GM21360 (cell line): ENCODE measurements around the gene MAP2K1.
"Not testable (repeated sequence)": the region's sequence is repeated elsewhere in the genome, so short reads cannot be mapped to it uniquely, and the experiment has no call there.

ENCODE experiments used
- ATAC-seq: cut with Tn5 transposase; IDR thresholded peaks from one replicate; pipeline ENCODE4 v1.9.1; 2021; ENCODE audit warnings: mild to moderate bottlenecking, moderate library complexity; ENCODE audit not compliant: unreplicated experiment

Gene MAP2K1

DNA sequence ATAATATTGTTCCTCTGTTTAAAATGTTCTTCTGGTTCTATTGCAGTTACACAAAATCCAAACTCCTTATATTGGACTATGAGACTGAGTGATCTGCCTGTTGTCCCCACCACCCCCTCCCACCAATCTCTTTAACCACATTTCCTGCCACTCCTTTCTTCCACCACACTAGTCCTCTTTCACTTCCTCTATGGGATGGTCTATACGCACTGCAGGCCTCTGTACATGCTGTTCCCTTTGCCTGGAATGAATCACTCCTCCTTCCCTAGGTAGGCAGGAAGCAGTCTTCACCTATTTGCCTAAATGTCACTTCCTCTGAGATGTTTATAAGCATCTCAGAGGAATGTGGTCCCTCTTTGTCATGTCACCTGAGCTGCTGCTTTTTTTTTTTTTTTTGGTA lies 4.0 kb downstream of the MAP2K1 start:
- ATAC-seq = no peak

DNA sequence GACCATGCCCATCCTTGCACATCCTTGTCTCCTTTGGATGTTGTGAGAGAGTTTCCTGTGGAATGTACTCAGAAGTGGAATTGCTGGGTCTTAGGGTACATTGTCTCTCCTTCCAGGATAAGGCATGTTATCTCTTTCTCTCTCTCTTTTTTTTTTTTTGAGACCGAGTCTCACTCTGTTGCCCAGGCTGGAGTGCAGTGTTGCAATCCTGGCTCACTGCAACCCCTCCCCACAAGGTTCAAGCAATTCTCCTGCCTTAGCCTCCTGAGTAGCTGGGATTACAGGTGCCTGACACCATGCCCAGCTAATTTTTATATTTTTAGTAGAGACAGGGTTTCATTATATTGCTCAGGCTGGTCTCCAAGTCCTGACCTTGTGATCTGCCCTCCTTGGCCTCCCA lies 6.3 kb downstream of the MAP2K1 start:
- not testable (repeated sequence) for ATAC-seq

DNA sequence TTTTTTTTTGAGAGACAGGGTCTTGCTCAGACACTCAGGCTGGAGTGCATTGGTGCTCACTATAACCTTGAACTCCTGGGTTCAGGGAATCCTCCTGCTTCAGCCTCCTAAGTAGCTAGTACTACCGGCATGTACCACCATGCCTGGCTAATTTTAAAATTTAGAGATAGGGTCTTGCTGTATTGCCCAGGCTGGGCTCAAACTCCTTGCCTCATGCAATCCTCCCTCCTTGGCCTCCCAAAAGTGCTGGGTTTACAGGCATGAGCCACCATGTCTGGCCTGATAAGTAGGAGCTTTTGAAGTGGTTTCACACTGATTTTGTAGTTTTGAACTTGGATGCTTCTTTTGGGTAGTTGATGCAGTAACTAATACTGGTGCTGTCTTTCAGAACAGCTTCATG lies 7.8 kb downstream of the MAP2K1 start:
- ATAC-seq = no peak

DNA sequence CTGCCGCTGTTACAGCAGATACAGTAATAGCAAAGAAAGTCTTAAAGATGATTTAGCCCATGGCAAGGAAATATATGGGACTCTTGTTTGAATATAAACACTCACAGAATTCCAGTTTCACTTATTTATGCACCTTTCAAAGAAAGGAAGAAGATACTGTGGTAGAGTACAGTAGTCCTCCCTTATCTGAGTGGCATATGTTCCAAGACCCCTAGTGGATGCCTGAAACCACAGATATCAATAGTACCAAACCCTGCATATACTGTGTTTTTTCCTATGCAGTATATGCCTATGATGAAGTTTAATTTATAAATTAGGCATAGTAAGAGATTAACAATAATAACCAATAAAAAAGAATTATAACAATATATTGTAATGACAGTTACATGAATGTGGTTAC lies 8.2 kb downstream of the MAP2K1 start:
- no peak for ATAC-seq

DNA sequence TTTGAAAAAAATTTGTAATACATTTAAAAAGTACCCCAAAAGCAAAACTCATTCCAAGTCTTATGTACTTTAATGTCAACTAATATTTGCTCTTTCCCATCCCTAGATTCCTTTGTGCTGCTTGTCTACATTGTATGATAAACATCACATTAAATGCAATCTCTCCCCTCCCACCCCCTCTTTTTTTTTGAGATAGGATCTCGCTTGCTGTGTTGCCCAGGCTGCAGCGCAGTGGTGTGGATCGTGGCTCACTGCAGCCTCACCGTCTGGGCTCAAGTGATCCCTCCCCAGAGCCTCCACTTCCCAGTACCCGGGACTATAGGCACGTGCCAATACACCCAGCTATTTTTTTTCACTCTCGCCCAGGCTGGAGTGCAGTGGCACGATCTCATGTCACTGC lies 12.6 kb downstream of the MAP2K1 start:
- ATAC-seq = no peak

DNA sequence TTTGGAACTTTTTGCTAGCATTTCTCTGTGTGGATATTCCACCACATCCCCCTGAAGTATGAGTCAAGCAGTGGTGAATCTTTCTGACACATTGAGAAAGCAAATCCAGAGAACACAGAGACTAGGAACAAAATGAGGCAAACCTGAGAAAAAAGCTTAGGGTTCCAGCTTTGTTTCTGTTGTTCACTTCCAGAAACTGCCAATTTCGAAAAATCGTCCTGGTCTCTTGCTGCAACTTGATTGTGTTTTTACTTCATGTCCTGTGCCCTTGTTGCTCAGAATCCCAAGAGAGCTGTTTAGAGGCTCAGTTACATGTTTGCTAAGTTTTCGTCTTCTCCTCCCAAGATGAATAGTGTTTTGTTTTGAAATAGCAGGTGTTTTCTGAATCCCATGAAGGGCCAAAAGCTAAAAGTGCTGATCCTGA lies 13.7 kb downstream of the MAP2K1 start:
- no peak for ATAC-seq

DNA sequence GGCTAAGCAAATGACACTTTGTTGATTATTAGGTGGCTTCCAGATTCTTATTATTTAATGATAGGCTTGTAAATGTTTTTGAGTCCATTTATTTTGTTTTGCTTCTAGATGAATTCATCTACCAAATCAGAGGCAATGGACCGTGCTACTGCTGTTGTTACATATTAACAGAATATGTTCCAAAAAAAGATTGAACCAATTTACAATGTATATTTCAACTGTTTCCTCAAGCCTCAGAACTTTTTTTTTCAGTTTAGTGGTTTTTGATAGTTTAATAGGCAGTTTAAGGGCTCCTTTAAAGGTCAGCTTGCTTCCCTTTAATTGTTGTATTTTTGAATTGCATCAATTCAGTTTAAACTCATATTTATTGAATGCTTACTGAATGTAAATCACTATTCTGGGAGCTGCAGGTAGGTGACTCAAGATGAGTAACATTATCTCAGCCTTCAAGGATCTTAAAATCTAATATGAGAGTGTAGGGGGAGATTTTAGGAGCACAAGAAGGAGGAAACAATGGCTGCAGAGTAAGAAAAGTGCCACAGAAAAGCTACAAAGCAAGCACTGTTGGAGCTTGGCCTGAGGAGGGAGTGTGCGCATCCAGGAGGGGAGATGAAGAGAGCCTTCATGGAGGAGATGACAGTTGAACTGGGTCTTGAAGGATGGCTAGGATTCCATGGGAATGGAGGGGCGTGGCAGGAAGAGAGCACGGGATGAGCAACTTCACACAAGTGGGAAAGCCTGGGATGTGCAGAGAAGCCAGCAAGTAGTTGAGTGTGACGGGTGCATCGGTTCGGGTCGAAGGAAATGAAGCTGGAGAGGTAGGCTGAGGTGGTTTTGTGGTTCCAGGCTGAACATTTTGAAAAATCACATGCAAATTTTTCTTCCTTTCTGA lies 14.7 kb downstream of the MAP2K1 start:
- no peak for ATAC-seq

DNA sequence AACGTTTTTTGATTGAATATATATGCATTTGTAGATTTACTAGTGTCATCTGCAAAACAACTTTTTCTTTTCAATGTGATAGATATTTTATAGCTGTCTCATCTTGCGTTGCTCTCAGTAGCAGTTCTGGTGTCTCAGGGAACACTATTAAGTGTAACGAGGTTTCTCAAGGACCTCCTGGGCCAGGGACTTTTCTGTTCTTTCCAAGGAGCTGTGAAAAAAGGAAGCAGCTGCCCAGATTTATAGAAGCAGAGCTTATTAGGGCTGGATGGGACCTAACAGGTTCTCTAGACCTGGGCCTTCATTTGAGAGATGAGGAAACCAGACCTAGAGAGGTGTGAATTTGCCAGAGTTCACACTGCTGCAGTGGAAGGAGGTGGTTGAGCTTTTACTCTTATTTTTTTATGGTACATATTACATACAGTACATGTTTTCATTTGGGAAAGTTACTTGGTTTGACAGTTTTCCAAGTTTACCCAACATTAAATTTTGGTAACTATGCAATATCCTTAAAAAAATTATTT lies 16.1 kb downstream of the MAP2K1 start:
- no peak for ATAC-seq

DNA sequence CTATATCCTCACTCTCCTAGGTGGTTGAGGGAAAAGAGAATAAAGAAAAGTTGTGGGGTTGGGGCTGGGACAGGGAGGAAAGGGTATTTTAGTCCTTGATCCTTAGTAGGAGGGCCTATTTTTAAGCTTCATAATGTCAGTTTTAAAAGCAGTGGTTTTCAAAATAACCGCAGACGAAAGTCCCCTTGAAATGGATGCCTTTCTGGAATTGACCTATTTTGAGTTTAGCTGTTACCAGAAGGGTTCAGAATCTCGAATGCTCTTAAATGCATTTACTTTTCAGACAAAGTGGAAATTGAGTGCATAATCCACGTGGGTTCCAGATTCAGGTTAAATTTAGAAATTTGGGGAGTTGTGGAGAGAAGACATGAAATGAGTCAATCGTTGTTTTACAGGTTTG lies 16.6 kb downstream of the MAP2K1 start:
- no peak for ATAC-seq

DNA sequence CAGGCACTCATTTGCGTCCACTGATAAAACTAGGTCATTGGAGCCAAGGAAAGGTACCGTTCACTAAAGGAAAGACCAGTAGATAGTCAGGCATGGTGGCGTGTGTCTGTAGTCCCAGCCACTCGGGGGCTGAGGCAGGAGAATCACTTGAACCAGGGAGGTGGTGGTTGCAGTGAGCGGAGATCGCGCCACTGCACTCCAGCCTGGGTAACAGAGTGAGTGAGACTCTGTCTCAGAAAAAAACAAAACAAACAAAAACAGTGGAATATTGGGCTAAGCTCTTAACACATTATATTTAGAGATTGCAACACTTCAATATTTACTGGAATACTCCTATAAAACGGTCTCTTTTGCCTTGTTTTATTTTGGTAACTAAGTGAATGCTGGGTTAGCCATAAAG lies 17.4 kb downstream of the MAP2K1 start:
- ATAC-seq = no peak

DNA sequence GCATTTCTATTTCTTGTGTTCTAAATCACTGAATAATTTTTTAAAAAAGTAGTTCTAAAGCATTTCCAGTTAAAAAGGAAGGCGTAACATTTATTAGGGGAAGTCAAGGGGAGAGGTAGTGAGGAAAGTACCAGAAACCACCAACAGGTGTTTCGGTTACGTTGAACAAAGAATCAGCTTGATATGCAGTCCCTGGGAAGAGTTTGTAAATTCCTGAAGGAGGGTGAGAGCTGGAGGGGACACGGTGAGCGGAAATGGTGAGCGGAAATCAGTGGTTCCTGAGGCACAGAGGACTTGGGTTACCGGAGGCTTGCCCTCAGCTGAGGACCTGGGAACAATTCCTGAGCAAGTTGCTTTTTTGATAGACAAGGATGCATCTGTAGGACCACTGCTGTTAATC lies 17.8 kb downstream of the MAP2K1 start:
- ATAC-seq = no peak

DNA sequence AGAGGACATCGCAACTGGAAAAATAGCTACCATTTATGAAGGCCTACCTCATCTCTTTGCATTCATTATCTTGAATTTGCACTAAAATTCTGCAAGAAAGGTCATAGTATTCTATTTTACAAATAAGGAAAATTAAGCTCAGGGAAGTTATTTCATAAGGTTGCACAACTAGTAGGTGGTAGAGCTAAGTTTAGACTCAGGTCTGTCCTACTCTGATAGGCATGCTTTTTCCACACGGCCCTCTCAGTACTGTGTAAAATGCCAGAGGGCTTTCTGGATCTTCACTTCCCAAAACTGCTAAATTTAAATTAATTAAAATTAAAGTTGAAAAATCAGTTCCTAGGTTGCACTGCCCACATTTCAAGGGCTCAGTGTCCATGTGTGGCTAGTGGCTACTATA lies 18.3 kb downstream of the MAP2K1 start:
- ATAC-seq = no peak

DNA sequence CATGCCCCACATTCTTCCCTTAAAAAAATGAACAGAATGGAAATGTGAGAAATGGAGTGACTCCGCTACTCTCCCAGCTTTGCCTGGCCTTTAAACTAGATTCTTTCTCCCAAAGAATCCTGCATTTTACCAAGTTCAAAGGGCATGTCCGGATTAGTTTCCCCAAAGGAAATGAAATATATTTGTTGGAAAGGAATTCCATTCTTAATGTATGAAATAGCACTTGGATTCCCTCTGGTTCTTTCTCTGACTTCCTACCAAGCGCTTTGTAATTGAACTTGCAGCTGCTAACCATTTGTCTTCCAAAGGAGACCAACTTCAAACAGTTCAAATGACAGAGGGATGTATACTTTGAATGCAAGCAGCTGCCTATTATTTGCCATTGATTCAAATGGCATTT lies 18.9 kb downstream of the MAP2K1 start:
- ATAC-seq = no peak

DNA sequence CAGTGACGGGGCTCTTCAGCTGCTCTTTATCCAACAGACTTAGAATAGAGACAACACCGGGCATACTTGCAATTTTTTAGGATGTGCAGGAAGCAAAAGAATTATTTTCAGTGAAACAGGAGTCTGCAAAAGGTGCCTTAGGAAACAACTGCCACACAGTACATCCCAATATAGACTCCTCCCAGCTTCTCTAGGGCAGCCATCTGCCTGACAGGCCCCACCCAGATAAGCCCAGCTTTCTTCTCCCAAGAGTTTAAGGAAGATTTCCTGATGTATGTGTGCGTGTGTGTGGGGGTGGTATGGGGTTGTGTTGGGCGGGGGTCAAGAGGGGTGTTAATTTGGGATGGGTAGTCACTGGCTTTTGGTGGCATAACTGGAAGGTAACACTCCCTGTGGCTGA lies 21.5 kb downstream of the MAP2K1 start:
- no peak for ATAC-seq

DNA sequence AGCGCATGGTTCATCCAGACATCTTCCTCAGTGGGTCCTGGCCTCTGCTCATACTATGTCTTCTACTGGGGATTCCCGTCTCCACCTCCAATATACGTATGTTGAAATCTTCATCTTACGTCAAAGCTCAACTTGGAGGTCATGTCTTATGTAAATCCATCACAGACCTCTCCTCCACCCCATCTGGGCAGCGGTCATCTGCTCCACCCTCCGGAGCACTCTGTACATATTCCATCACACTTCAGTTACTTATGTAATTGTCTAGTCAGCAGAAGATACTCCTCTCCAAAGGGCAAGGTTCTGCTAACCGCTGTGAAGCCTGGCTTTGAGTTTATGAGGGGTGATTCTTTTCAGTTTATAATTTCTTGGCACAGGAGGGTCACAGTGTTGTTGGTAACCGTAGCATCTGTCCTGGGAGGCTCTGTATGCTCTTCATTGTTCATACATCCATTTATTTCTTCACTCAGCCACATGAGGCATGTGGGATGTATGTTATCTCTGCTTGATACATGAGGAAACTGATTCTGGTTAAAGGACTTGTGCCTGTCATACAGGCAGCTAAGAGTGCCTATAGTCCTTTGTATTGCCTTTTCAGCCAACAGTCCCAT lies 22.1 kb downstream of the MAP2K1 start:
- ATAC-seq = no peak

DNA sequence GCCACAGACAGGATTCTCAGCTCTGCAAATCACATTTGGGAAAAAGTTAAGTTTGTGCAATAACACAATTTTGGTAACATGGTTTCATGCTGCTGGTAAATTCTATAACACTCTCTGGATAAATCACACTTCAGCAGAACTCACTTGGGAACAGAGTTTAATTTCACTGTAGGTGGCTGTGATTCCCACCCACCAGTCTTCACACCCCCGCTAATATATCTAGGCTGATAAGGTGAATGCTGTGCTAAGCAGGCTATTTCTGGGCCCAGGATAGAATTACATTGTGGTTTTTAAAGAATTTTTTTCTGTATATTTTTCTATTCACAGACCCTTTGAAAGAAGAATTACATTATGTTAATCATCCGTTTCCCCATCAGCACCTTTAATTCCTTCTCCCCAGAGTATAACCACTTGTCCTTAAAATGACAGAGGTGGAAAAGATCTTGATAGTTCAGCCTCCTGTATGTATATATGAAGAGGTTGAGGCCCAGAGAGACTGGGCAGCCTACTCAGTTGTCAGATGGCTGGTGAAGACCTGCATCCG lies 22.9 kb downstream of the MAP2K1 start:
- no peak for ATAC-seq

DNA sequence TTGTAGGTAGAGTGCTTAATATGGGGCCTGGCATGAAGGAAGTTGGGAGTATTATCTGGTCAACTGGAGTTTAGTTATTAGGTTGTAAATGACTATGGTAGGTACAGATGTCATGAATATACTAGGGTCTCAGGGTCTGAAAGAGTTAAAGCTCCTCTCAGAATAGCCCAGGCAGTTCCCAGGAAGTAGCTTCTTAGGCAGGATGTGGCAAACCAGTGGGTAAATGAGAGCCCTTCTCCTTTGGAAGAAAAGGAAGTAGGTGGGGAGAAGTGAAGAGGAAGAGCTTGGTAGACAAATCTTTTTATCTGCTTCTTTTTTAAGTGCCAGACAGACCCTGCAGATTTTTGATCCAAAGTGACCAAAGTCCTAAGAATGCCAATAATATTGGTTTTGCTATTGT lies 24.5 kb downstream of the MAP2K1 start:
- no peak for ATAC-seq

DNA sequence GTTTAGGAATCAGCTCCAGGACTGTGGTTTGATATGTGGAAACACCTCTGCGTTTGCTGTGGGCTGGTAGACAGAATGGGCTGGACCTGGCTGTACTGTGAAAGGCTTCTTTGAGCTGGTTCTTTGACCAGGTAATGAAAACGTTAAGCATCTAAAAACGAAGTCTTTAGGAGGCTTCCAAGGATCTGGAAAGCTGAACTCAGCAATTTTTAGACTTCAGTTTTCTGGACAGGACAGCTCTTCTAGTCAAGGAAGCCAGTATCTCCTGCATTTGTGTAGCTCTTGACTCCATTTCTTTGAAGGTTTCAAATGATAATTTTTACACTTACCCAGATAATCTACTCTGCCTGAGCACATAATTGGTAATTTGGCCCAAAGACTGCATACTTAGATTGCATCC lies 25.5 kb downstream of the MAP2K1 start:
- no peak for ATAC-seq

DNA sequence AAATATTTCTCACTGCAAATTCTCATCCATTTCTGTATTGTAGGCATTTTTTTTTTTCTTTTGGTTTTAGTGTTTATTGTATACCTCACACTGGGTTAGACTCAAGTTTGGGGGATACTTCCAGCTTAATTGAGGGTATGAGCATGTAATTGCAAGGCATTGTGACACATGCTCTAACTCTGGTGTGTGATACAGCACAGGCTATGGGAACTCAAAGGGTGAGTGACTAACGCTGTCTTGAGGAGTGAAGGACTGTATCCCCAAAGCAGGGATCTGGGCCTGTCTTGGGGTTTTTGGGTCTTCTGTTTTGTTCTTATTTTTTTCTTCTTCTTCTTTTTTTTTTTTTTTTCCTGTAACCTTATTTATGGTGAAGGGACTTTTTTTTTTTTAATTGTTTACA lies 26.9 kb downstream of the MAP2K1 start:
- ATAC-seq = no peak

DNA sequence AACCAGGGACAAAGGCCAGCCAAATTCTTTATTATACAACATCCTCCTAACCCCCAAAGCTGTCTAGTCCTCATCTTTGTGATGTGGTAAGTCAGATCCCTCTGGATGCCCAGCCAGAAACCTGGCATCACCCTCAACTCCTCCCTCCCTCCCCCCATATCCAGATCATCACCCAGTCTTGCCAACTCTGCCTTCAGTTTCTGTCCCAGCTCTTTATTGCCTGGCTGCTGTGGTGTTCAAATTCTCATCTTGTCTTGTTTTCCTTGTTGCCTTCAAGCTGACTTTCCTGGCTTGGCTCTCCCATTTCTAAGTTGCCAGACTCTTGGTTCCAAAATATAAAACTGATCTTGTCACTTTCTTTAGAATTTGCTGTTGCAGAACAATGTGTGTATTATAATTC lies 28.6 kb downstream of the MAP2K1 start:
- no peak for ATAC-seq

DNA sequence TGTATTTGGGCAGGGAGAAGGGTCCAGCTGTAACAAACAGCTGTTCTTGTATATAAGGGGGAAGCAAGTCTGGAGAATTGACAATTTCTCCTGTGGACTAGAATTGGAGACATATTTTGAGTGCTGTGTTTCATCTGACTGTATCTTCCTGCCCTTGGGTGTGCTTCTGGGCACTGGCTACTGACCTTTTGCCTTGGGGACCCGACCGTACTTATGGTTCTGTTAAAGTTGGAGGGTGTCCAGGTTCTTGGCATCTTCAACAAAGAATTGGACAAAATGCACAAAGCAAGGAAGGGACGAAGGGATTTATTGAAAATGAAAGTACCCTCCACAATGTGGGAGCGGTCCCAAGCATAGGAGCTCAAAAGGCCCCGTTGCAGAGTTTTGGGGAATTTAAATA lies 31.0 kb downstream of the MAP2K1 start:
- ATAC-seq = no peak

DNA sequence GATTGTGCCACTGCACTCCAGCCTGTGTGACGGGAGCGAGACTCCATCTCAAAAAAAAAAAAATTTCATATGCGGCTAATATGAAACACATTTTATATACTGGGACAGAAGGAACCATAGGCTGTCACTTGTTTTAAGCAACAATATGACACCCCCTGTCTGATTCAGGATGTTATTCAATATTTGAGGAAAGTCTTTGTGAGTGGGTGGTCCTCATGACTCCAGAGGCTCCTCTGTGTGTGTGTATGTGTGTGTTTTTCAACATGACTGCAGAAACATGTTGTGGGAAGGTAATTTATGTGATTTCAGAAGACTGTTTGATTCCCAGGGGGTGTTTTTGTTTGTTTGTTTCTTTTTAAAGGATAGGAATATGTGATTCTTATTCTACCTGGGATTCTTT lies 32.8 kb downstream of the MAP2K1 start:
- ATAC-seq = no peak
